ENCODE measurements around the gene BSN.

BSN gene

GRCh38 chr3:49609314-49609713 is 55.0 kb downstream of the BSN start:
- H3K27ac ChIP-seq (ENCODE audit: extremely low read depth, low read depth, low read length), result no peak overlapping the region
- no peak overlapping the region for H3K4me3 ChIP-seq (ENCODE audit: low read depth, low read length)
- H3K9me3 ChIP-seq (ENCODE audit: control insufficient read depth, insufficient read depth, low read depth, low read length), result no peaks in the 10 kb centered on the region
- no peaks in the 10 kb centered on the region for H3K36me3 ChIP-seq (ENCODE audit: control insufficient read depth in 2 of 2, insufficient read depth in 1 of 2, low read length in 2 of 2)
- ChIA-PET CTCF (interaction anchor here (0.7 kb wide), 1 partner anchor 265 kb away, joined by 3 read pairs; no protein-coding TSS in a partner anchor), POLR2A (no interaction called here)
- no peaks in the 10 kb centered on the region for H3K4me1 ChIP-seq (ENCODE audit: control insufficient read depth, insufficient read depth, low read length)
- no peak for TF ChIP-seq ZNF623 (tag by site-specific recombination; IDR thresholded peaks at IDR 0.05)
- no peak for TF ChIP-seq ZNF24 (tag by site-specific recombination; IDR thresholded peaks at IDR 0.05)
- TF ChIP-seq GFI1B (tag by site-specific recombination; IDR thresholded peaks at IDR 0.05), result no peak
- no peak for TF ChIP-seq ZNF394 (tag by site-specific recombination; IDR thresholded peaks at IDR 0.05; ENCODE audit: borderline replicate concordance)
- TF ChIP-seq ZNF239 (tag by site-specific recombination; IDR thresholded peaks at IDR 0.05), result no peak
- TF ChIP-seq ZNF585B (tag by site-specific recombination; IDR thresholded peaks at IDR 0.05), result no peak
- TF ChIP-seq ZSCAN23 (tag by site-specific recombination; IDR thresholded peaks at IDR 0.05), result no peak
- no peak for TF ChIP-seq ZNF280C (tag by site-specific recombination; IDR thresholded peaks at IDR 0.05)
- no peak for TF ChIP-seq ZIC2 (tag by site-specific recombination; IDR thresholded peaks at IDR 0.05)
- TF ChIP-seq PRDM6 (tag by site-specific recombination; IDR thresholded peaks at IDR 0.05), result no peak
- TF ChIP-seq SP7 (tag by site-specific recombination; IDR thresholded peaks at IDR 0.05), result no peak
- TF ChIP-seq ZNF211 (tag by site-specific recombination; IDR thresholded peaks at IDR 0.05; ENCODE audit: low read depth), result no peak
- TF ChIP-seq ZFP69B (tag by site-specific recombination; IDR thresholded peaks at IDR 0.05), result no peak
- TF ChIP-seq ZBTB1 (tag by site-specific recombination; IDR thresholded peaks at IDR 0.05), result no peak
- no peak for TF ChIP-seq PRDM1 (tag by site-specific recombination; IDR thresholded peaks at IDR 0.05)
- no peak for TF ChIP-seq ZNF645 (tag by site-specific recombination; IDR thresholded peaks at IDR 0.05)
- TF ChIP-seq ZNF555 (tag by site-specific recombination; conservative IDR thresholded peaks at IDR 0.05), result no peak
- TF ChIP-seq ZNF747 (tag by site-specific recombination; IDR thresholded peaks at IDR 0.05), result no peak

GRCh38 chr3:49609815-49610214 is 55.5 kb downstream of the BSN start:
- Histone ChIP-seq H3K4me1 (ENCODE audit: control insufficient read depth, insufficient read depth, low read length) (no peaks in the 10 kb centered on the region), H3K9me3 (ENCODE audit: control insufficient read depth, insufficient read depth, low read depth, low read length) (no peaks in the 10 kb centered on the region), H3K36me3 (ENCODE audit: control insufficient read depth in 2 of 2, insufficient read depth in 1 of 2, low read length in 2 of 2) (no peaks in the 10 kb centered on the region), H3K4me3 (ENCODE audit: low read depth, low read length) (no peak overlapping the region), H3K27ac (ENCODE audit: extremely low read depth, low read depth, low read length) (no peak overlapping the region)
- POLR2A ChIA-PET, result no interaction called here
- CTCF ChIA-PET, result no interaction called here
- no peak for TF ChIP-seq ZNF639 (tag by site-specific recombination; IDR thresholded peaks at IDR 0.05)
- no peak for TF ChIP-seq ZNF341 (tag by site-specific recombination; IDR thresholded peaks at IDR 0.05; ENCODE audit: low read depth)
- TF ChIP-seq ZFP37 (tag by site-specific recombination; IDR thresholded peaks at IDR 0.05), result no peak
- TF ChIP-seq ZNF394 (tag by site-specific recombination; IDR thresholded peaks at IDR 0.05; ENCODE audit: borderline replicate concordance), result no peak
- TF ChIP-seq ZNF624 (tag by site-specific recombination; IDR thresholded peaks at IDR 0.05), result no peak
- TF ChIP-seq ZNF398 (tag by site-specific recombination; IDR thresholded peaks at IDR 0.05), result no peak
- TF ChIP-seq ZNF473 (tag by site-specific recombination; IDR thresholded peaks at IDR 0.05), result no peak
- no peak for TF ChIP-seq ZNF76 (tag by site-specific recombination; IDR thresholded peaks at IDR 0.05; ENCODE audit: borderline replicate concordance, low read depth)
